Measurements from ENCODE around the gene NUAK1.

Gene NUAK1

DNA sequence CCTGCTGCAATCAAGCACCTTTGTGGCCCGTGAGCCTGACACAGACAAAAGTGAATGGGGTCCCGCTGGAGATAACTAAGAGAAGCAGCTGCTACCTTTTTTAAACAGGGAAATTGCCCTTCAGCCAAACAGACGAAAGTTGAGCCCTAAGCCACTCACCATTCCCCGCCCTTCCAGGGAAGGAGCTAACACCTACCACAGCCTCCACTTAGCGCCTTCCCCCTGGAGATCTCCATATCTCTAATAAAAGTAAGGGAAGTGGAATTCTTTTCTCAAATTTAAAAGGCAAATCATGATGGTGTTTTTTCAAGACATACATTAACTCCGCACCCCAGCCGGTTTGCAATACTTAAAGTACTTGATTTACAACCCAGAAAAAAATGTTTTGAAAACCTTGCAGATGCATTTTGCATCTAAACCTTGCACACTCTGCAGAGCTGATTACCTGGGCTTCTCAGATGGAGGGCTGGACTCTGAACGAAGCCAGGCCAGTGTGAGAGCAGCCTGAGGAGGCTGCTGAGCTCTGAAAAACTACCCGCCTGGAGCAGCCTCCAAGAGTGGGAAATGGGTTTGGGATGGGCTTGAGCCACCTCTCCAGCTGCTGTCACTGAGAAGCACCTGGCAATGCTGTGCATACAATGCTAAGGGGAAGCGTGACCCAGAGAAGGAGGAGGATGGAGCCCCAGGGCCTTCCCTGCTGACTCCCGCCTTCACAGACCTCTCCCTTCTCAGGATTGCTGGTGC is 10.0 kb downstream of the NUAK1 start:
- no peak for DNase-seq

DNA sequence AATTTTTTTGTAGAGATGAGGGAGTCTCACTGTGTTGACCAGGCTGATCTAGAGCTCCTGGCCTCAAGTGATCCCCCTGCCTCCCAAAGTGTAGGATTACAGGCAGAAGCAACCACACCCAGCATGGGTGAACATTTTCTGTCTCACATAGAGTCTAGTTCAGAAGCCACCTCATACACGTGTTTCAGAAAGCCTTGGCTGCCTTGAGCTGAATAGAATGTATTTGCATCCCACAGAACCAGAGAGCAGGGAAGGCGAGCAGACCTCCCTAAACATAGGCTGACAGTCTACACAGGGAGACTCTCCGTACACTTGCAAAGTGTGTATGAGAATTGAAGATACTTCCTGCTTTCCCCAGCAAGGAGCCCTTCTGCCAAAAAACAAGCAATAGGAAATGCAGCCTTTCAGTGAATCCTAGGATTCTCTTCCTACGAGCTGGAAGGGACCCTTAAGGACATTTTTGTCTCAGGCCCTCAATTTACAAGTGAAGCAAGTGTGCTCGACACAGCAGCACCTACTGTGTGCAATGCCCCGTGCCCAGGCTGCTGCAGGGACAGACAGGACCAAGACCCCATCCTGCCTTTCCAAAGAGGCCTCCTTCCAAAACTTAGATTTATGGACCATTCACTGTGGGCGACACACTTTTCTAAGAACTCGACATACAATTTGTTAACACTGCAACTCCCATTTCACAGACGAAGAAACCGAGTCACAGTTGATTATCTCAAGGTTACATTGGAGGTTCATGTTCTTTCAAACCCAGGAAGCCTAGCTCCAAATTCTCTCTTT is 11.2 kb downstream of the NUAK1 start:
- no peak for DNase-seq

DNA sequence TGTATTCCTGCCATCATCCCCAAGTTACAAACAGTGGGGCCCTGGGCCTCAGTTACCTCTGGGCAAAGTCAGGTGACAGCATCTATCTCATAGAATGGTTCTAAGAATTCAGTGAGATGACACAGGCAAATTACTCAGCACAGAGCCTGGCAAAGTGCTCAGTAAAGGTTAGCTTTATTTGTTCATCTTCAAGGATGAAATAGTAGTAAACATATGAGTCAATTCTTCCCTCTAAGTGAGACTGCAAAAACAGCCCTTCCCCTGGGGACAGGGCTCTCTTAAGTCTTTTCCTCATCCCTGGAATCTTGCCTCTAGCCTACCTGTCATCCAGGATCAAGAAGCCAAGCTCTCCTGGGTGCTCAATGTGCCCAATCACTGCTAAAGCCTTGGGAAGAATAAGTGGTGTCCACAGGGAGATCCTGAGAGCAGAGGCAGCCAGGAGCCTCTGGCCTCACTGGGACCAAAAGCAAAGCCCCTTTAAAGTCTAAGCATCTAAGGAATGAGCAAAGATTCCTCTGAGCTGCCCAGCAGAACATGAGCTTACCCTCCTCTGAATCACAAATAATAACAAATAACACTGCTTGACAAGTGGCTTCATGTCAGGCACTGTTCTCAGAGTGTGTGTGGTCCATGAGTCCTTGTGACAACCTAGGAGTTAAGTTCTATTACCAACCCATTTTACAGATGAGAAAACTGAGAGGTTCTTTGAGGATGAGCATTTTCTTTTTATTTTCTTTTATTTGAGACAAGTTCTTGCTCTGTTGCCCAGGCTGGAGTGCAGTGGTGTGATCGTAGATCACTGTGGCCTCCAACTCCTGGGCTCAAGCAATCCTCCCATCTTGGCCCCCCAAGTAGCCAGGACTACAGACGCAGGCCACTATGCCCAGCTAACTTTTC is 12.1 kb downstream of the NUAK1 start:
- no peak for DNase-seq

DNA sequence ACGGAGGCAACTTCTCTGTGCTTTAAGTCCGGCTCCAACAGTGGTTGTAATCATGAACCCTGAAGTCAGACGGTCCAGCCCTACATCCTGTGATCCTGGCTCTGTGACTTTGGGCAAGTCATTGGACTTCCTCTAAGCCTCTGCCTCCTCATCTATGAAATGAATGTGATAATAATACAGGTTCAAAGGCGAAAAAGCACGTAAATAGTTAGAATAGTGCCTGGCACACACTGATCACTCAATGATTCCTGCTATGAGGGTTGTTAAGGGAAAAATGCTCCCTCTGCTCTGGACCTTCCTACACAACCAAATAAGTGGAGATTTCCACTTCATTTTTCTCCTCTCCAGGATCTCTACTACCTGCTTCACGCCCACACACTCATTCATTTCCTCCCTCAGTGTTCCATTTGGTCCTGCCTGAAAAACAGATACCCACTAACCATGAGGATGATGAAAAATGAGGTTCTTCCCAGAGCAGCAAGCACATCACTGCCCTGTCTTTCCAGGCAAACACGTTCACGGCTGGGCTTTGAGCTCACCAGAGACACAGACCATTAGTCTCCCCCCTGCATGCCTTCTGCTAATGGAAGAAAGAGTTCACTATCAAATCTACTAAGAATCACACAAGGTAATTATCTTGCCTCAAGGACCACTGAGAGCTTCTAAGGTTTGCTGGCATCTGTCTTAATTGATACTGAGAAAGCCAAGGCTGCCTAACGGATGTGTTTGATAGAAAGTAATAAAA is 13.2 kb downstream of the NUAK1 start:
- no peak for DNase-seq

DNA sequence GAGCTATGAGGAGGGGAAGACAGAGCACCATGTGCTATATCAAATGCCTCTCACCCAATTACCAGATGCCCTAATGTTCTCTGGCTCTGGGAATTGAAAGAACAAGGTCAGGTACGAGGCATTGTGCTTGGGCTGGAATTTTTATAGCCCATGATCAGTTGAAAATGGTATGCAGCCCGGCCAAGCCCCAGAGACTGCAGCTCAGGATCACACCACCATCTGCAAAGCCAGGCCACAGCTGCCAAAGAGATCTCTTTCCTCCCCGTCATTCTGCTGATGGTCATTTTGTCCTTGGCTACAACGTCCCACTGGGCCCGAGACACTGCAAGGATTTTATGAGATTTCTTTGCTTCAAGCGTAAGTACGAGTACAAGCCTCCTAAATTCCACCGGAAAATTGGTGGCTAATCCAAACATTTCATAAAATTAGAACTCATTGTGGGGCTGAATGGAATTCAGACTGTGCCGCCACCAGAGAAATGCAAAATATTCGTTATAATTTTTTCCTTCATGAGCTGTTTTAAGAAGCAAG is 15.1 kb downstream of the NUAK1 start:
- no peak for DNase-seq

DNA sequence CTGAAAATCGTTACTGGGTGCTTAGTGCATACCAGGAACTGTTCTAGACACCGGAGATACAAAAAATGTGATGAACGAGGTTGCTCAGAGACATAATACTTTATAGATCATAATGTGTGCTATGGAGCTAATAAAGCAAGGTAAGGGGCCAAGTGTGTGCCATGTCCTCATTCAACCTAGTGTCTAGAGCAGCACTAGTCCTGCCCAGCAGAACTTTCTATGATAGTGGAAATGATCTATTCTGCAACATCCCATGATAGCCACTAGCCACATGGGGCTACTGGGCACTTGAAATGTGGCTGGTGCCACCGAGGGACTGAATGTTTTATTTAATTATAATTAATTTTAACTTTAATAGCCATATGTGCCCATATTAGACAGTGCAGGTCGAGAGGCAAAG is 15.6 kb downstream of the NUAK1 start:
- DNase-seq: no peak

DNA sequence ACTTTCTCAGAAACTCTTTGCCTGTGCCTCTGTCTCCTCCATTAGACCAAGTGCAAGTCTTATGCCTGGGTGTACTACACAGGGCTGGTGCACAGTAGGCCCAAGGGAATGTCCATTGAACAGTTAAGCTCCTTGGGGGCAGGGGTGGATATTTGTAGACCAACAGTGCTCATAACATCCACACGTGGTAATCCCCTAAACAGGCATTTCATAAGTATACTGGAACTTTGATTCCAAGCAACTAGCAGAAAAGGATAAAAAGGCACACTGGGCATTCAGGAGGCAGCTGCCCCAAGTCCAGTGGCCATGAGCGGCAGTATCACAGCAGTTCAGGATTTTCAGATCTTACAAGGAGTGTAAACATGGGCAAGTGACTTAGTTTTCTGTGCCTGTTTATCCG is 16.8 kb downstream of the NUAK1 start:
- DNase-seq: no peak

DNA sequence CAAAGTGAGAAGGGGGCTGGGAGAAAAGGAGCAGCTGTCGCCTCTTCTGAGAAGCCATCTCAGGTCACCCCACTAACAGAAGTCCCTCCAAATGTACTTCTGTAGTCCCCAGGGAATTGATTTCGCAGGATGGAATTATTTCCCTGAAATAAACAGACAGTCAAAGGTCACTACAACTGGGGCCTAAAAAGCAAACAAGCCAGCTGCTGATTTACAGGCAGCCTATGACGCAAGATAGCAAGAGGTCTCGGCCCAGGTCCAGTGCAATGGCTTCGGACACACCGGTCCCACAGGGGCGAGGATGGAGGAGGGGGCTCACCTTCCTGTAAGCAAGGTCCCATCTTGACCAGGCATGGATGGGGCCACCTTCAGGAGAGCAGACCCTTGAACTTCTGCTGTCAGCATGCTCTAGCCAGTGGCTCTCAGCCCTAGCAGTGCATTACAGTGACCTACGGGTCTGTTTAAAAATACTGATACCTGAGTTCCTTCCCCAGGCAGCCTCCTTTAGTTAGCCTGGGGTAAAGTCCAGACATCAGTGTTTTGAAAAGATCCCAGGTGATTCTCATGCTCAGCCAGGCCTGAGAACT is 18.1 kb downstream of the NUAK1 start:
- no peak for DNase-seq

DNA sequence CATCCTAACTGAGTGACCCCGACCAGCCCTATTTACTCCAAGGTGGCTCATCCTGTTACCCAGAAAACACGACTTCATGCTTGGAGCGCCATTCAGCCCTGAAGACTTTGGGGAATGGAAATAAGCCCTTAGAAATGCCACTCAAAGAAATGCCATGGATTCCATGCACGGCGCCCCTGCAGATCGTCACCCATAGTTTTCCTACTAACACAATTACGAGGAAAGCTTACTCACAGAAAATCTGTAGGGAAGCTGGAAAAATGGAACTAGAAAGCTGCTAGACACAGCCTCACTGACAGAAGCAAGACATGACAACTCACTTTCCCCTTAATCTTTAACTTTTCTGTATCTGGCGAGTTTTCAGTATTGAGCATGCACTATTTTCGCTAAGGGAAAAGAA is 19.5 kb downstream of the NUAK1 start:
- no peak for DNase-seq

DNA sequence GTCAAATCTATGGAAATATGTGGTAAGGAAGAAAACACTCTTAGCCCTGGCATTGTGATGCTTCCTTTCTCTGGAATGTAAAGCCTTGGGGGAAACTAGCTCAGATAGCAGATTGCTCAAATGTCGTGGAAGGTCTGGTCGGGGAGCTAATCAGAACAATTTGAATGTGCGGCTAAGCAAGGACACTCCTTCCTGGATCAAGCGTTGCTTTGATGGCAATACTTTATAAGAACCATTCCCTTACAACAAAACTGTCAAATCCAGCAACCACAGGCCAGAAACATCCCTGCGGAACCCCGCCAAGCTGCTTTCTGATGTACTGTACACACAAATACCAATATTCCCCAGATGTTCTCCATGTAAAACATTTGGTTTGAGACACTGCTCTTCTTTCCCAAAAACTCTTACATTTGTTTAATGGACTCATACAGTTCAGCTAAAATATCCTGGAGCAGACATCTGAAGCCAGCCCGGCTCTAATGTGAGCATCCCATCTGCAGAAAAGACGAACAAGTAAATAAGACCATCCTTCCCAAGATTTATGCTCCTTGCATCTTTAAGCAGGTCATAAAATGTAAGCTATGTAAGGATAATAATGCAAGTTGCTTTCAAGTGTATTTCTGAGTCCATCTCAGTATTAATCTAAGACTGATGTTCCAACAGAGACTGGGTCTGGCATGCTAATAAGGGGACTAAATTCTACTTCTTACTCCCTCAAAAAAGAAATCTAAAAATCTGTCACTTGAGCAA is 20.2 kb downstream of the NUAK1 start:
- DNase-seq: no peak

DNA sequence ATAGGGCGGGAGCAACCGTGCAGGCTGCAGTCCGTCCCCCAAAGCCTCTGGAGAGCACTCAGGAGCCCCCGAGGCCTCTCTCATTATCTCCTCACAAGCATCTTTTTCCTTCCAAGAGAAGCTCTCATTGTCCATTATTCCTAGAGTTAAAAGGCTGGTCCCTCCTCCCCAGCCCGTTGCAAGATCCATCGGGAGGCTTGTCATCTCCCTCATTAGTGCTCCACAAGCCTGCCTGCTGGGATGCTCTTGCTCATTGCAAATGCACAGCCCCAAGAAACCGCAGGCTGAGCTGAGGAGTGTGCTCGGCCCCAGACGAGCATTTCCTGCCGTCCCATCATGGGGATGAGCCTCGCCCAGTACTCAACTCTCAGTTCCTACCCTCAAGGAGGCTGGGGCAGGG is 23.3 kb downstream of the NUAK1 start:
- no peak for DNase-seq

DNA sequence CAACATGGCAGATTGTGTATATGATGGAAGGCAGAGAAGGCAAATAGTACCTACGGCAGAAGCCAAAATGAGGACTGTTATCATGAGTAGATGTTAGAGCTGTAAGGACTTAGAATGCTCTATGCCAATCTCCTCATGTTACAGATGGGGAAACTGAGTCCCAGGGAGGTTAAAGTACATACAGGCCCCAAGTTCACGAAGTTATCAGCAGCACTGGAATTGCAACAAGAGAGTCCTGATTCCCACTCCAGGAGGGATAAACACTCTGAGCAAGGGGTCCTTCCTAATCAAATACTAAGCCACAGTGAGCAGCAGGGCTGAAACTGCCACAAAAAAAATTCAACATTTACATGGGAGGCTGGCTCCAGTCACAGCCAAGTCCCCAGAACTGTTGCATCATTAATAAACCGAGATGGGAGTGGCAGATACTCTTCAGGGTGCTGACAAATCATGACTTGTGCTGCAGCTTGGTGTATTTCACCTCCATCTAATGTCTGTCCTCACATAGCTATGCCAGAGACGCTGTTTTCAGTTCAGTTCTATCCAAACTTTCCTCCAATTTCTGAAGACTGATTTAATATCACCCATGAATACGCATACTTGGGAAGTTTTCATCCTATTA is 24.2 kb downstream of the NUAK1 start:
- no peak for DNase-seq

DNA sequence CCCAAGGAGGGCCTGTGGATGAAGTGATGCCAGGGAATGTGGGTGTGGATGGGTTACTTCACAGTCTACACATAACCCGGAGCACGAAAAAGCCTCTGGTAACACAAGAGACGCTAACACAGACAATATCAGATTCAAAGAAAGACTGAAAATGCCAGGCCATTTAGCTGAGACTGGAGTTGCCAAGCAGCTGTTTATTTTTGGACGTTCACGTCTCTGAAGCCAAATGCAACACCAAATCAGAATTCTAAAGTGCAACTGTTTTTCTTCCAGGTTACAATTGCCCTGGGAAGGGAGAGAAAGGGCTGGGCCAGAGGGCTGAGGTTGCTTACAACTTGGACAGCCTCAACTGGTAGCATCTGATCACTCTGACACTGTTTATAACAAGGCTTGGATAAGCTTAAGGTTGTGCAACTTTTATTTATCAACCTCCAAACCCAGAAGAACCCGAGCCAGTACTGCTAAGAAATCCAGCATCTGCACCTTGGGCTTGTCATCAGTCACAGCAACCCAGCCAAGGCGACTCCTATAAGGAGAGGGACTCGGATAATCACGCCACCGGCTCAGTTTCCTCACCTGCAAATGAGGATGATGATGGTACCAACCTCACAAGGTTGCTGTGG is 24.8 kb downstream of the NUAK1 start:
- no peak for DNase-seq

DNA sequence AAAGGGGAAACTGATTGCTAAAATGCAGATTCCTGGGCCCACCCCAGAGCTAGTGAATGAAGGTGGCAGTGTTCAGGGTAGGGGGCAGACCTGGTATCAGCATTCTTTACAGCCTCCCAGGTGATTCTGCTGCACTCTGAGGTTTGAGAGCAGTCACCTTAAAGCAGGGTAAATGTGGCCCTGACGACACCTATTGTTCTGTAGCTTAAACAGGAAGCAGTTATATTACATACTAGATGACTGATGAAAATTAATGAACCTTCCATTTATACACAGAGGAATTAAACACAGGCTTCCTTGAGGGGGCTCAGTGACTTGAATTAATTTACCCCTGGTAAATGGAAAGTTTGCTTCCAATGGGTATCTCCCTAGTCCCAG is 25.3 kb downstream of the NUAK1 start:
- DNase-seq: no peak

DNA sequence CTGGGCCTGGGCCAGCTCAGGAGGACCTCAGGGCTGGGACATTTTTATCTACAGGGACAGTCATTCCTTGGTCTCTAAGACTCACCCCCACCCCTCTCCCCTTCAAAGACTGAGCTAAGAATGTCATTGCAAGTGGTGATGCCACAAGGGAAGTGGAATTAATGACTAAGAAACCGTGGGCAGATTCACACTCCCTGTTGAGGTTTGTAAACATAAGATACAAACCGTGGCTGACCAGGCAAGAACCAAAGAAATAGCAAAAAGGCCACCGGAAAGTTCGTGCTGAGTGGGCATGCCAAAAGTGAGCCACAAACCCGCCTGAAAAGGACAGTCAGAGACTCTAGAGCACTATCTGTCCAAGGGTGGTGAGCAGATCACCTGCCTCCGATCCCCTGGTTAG is 25.7 kb downstream of the NUAK1 start:
- DNase-seq: peak; percentile 35

DNA sequence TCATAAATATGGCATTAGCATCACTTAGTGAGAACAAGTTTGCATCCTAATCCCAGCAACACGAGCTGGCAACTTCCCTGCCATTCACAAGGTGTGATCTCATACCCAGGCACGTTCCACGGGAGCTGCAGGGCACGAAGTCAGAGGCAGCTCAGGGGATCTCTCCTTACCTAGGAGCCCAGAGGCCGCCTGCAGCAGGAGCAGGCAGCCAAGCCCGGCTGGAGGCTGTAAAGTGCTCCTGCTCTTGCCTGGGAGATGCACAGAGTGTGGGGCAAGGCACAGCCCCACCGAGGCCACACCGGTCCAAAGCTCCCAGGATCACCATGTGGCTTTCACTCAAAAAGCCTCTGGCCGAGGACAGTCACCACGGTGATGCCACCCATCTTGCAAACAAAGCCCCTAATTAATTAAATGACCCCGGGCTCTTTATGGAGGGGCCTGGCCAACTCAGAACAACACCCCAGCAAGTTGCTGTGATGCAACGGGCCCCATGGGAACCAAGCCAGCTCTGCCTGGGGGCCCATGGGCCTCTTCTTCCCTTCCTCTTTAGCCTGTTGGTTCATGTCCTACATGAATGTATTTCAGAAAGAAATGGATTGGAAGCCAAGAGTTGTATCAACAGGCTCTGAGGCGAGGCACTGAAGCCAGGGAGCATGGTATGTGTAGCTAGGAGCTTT is 26.5 kb downstream of the NUAK1 start:
- DNase-seq: no peak

DNA sequence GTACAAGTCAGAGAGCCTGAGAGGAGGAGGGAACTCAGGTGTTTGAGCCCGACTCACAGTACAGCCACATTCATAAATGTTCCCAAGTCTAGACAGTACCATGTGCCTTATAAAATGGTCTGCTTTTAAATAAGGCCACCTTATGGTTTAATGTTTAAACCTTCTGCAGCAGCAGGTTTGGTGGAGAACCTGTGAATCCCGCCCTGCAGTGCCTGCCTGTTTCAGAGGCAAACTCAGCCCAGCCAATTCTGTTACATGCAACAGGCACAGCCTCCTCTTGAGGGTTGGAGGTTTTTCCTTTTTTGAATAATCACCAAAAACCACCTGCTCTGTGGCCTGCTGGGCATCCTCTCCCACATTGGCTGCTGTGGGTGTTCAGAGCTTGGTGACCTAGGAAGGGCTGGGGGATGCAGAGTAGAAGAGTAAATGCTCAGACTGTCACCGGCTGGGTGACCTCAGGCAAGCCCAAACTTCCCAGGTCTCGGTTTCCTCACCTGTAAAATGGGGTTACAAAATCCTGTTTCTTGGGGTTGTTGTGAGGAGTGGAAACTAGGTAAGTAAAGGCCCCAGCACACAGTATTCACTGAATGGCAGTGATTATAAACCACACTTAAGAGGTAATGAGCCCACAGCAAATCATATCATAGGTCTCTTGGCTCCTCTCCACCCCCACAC is 28.0 kb downstream of the NUAK1 start:
- no peak for DNase-seq

DNA sequence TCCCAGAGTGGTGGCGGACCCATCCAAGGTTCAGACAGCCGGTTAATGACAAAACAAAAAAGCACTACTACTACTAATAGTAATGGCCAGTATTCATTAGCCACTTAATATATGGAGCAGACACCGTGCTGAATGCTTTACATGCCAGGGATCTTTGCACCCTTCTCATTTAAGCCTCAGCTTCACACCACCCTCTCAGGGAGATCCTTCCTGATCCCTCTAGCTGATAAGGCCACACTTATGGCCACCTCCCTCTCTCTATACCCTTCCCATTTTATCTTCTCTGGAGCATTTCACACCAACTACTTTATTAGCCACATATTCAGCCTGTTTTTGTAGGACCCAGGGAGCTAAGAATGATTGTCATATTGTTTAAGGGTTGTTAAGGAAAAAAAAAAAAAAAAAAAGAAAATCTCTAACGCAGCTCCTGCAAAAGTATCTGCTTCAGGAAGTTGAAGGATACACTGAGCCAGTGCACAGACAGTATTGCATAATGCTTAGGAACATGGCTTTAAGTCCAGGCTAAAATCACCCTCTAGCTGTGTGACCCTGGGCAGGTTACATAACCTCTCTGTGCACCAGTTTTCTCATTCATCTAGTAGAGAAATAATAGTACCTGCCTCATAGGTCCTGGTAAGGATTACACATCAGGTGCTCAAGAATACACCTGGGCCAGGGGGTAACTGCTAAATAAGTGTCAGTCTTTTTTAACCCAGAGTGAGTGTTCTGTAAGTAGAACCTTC is 29.4 kb downstream of the NUAK1 start:
- no peak for DNase-seq
